ENCODE results near the gene FAIM2. TPM values are rescaled to one million over a fixed set of nuclear protein-coding genes. Genes with fewer than 3 reads are reported as not detected.

The FAIM2 gene
- total RNA-seq, 2 donors from 2014 or later, result 0.05 to 0.68 TPM

Other genes starting within 250 kb of the FAIM2 start
- 10 to 100 TPM; 17.0 to 19.7 TPM for gene FMNL3, start 196.5 kb downstream of the FAIM2 start, total RNA-seq
- gene TMBIM6, start 162.3 kb downstream of the FAIM2 start, total RNA-seq, result 100 to 1,000 TPM; 325 to 376 TPM
- 1 to 10 TPM; 8.7 to 9.3 TPM for gene NCKAP5L, start 75.5 kb downstream of the FAIM2 start, total RNA-seq
- gene BCDIN3D, start 60.8 kb downstream of the FAIM2 start, total RNA-seq, result 1 to 10 TPM; 3.6 to 4.9 TPM
- gene AQP2, start 46.8 kb upstream of the FAIM2 start, total RNA-seq, result not detected
- gene AQP5, start 58.0 kb upstream of the FAIM2 start, total RNA-seq, result not detected
- gene AQP6, start 69.0 kb upstream of the FAIM2 start, total RNA-seq, result not detected
- 1 to 10 TPM; 6.8 to 7.3 TPM for gene RACGAP1, start 121.6 kb upstream of the FAIM2 start, total RNA-seq
- 1 to 10 TPM in 1 of 2 donors, under 1 TPM in 1; 0.17 to 1.1 TPM for gene ASIC1, start 153.7 kb upstream of the FAIM2 start, total RNA-seq
- gene SMARCD1, start 181.4 kb upstream of the FAIM2 start, total RNA-seq, result 10 to 100 TPM; 74.0 to 93.6 TPM
- 1 to 10 TPM in 1 of 2 donors, under 1 TPM in 1; 0.77 to 1.0 TPM for gene GPD1, start 200.1 kb upstream of the FAIM2 start, total RNA-seq
- gene COX14, start 208.3 kb upstream of the FAIM2 start, total RNA-seq, result 10 to 100 TPM; 40.1 to 45.1 TPM

All from T-helper 17 cell (primary cell).